OCI-LY7 (cell line): Measurements from ENCODE around the gene TIGIT. TPM values are rescaled to one million over a fixed set of nuclear protein-coding genes. Genes with fewer than 3 reads are reported as not detected.

Experiments
- BruUV-seq: library from RNA; stranded (reverse); fragments of 400-500 nt; replicated peaks from 2 replicates; lab custom pipeline; 2021; lab: Mats Ljungman, UMichigan
- CTCF ChIA-PET: fragments of 300-600 bp; sonication (Branson Sonifier 250); formaldehyde crosslinking; loops from one replicate; lab custom pipeline; 2022; ENCODE audit warnings: antibody characterized with exemption; ENCODE audit not compliant: unreplicated experiment; lab: Charles Lee
- POLR2A ChIA-PET: fragments of 300-600 bp; sonication (Branson Sonifier 250); formaldehyde crosslinking; loops from one replicate; lab custom pipeline; 2022; ENCODE audit warnings: antibody characterized with exemption; lab: Charles Lee
- DNase-seq: peaks from one replicate; pipeline ENCODE4 v3.0.0-alpha.2; 2015; ENCODE audit warnings: low spot score
- H2AFZ ChIP-seq: fragments of 200-600 bp; sonication (generic), shearing (Covaris generic); 2 replicates; pipeline ENCODE4 v1.6.1; 2014; ENCODE audit warnings: mild to moderate bottlenecking, antibody characterized with exemption, low read length, moderate library complexity
- H3K27ac ChIP-seq: fragments of 200-600 bp; sonication (generic); 2 replicates; pipeline ENCODE4 v1.5.1; 2014; ENCODE audit warnings: mixed run types, low read depth, mild to moderate bottlenecking, moderate library complexity, low read length, inconsistent platforms; ENCODE audit not compliant: poor library complexity, severe bottlenecking
- H3K36me3 ChIP-seq: fragments of 200-600 bp; sonication (generic); 2 replicates; pipeline ENCODE4 v1.6.1; 2014; ENCODE audit warnings: mild to moderate bottlenecking, antibody characterized with exemption, low read length, moderate library complexity, mixed read lengths; ENCODE audit not compliant: insufficient read depth
- H3K4me1 ChIP-seq: fragments of 200-600 bp; sonication (generic); 2 replicates; pipeline ENCODE4 v1.5.1; 2014; ENCODE audit warnings: mild to moderate bottlenecking, low read length; ENCODE audit not compliant: insufficient read depth, poor library complexity, severe bottlenecking
- H3K4me2 ChIP-seq: fragments of 200-600 bp; sonication (generic); 2 replicates; pipeline ENCODE4 v1.6.1; 2014; ENCODE audit warnings: mild to moderate bottlenecking, low read length
- H3K4me3 ChIP-seq: fragments of 200-600 bp; sonication (generic); 2 replicates; pipeline ENCODE4 v1.5.1; 2014; ENCODE audit warnings: mild to moderate bottlenecking, low read depth, low read length; ENCODE audit not compliant: poor library complexity, severe bottlenecking
- H3K79me2 ChIP-seq: fragments of 200-600 bp; sonication (generic); 2 replicates; pipeline ENCODE4 v1.6.1; 2016; ENCODE audit warnings: low read depth, mild to moderate bottlenecking, low read length, moderate library complexity, mixed read lengths; ENCODE audit not compliant: insufficient read depth
- H3K9me2 ChIP-seq: fragments of 200-600 bp; sonication (generic); 2 replicates; pipeline ENCODE4 v1.6.1; 2016; ENCODE audit warnings: mild to moderate bottlenecking, low read length, mixed read lengths; ENCODE audit not compliant: insufficient read depth
- H3K9me3 ChIP-seq: fragments of 200-600 bp; sonication (generic); 2 replicates; pipeline ENCODE4 v1.6.1; 2014; ENCODE audit warnings: mild to moderate bottlenecking, mixed run types, low read length, mixed read lengths
- H4K20me1 ChIP-seq: fragments of 200-600 bp; sonication (generic); 2 replicates; pipeline ENCODE4 v1.6.1; 2014; ENCODE audit warnings: mild to moderate bottlenecking, antibody characterized with exemption, low read length, moderate library complexity, mixed read lengths; ENCODE audit not compliant: insufficient read depth
- EZH2phosphoT487 ChIP-seq: fragments of 200-600 bp; sonication (generic); IDR thresholded peaks from 2 replicates; pipeline ENCODE4 v1.6.1; 2018; ENCODE audit warnings: low read depth, borderline replicate concordance, mild to moderate bottlenecking, mixed run types, antibody characterized with exemption, low read length, moderate library complexity, mixed read lengths
- intact Hi-C: fragments of 100-400 bp; cut with micrococcal nuclease; formaldehyde crosslinking; loops from one replicate; pipeline ENCODE4 v1.10.0; 2022; ENCODE audit not compliant: unreplicated experiment
- total RNA-seq, 2 experiments: library from RNA; depleted of rRNA in 1 of 2; stranded (reverse); fragments of >200 nt in 1 of 2; shearing (Covaris generic) in 1 of 2; gene quantifications; 2 replicates each; pipeline ENCODE4 v1.2.3, GENCODE V29; 2014 to 2022
- TF ChIP-seq, protein P1 (sequence below): fragments of 200-600 bp; sonication (generic); conservative IDR thresholded peaks from 2 replicates; pipeline ENCODE4 v1.5.1; 2014; ENCODE audit warnings: mild to moderate bottlenecking, antibody characterized with exemption, low read length, moderate library complexity, mixed read lengths

TIGIT gene
- total RNA-seq, 2 experiments from 2014 or later, result 0.35 to 2.3 TPM

GRCh38 chr3:114290911-114291901 lies 2.6 kb upstream of the TIGIT start:
- POLR2A ChIA-PET, result interaction anchor here (0.6 to 1.6 kb wide), 3 partner anchors 20 to 520 kb away, joined by 3 to 7 read pairs (median 4); no protein-coding TSS in a partner anchor
- H3K9me3 ChIP-seq, result no peaks in the 10 kb centered on the region
- peaks cover 8% of the 10 kb centered on the region for H3K4me1 ChIP-seq
- H2AFZ ChIP-seq, result peak overlapping the region; percentile 89
- H3K9me2 ChIP-seq, result no peaks in the 10 kb centered on the region
- CTCF ChIA-PET, result interaction anchor here (0.6 to 1.1 kb wide), 4 partner anchors 16 to 162 kb away, joined by 3 read pairs; no protein-coding TSS in a partner anchor
- H3K27ac ChIP-seq, result no peak overlapping the region
- peak overlapping the region; percentile 43; the same call in 1 of the 2 replicates for H3K4me2 ChIP-seq
- no peaks in the 10 kb centered on the region for H3K79me2 ChIP-seq
- intact Hi-C loops, result loop anchor here (1.0 to 10.0 kb wide), 6 partner anchors 42 to 446 kb away; no protein-coding TSS in a partner anchor
- H3K4me3 ChIP-seq, result no peak overlapping the region
- DNase-seq, result peak; percentile 84
- BruUV-seq, result no TSS peak
- no peaks in the 10 kb centered on the region for H4K20me1 ChIP-seq
- TF ChIP-seq, protein P1, sequence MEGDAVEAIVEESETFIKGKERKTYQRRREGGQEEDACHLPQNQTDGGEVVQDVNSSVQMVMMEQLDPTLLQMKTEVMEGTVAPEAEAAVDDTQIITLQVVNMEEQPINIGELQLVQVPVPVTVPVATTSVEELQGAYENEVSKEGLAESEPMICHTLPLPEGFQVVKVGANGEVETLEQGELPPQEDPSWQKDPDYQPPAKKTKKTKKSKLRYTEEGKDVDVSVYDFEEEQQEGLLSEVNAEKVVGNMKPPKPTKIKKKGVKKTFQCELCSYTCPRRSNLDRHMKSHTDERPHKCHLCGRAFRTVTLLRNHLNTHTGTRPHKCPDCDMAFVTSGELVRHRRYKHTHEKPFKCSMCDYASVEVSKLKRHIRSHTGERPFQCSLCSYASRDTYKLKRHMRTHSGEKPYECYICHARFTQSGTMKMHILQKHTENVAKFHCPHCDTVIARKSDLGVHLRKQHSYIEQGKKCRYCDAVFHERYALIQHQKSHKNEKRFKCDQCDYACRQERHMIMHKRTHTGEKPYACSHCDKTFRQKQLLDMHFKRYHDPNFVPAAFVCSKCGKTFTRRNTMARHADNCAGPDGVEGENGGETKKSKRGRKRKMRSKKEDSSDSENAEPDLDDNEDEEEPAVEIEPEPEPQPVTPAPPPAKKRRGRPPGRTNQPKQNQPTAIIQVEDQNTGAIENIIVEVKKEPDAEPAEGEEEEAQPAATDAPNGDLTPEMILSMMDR, result peak; percentile 92
- TF ChIP-seq EZH2phosphoT487, result no peak
- H3K36me3 ChIP-seq, result no peaks in the 10 kb centered on the region

DNA sequence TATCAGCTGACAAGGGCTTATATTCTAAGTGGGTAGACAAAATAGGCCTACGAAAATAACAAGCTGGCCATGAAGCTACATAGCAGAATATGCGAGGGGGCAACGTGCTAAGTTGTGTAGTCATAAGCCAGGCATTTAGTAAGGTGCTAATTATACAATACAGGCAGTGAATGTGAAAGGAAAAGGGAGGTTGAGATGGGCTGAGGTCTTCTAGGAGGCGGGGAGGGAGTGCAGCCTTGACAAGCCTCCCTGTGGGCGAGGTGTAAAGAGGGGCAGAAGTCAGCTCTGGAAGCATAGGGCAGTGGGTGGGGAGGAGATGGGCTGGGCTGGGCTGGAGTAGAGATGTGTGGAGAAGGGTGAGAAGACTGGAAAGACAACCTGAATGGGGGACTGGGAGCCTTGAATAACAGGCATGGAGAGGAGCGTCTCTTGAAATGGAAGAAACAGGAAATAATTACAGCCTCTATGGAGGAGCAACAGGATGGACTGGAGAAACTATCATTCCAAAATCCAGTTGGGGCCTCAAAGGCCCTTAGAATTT lies 1.2 kb downstream of the TIGIT start:
- Histone ChIP-seq H3K27ac (no peak overlapping the region), H3K36me3 (no peaks in the 10 kb centered on the region), H4K20me1 (no peaks in the 10 kb centered on the region), H3K4me3 (no peak overlapping the region), H3K9me3 (no peaks in the 10 kb centered on the region), H2AFZ (no peak overlapping the region), H3K4me1 (peaks cover 8% of the 10 kb centered on the region), H3K79me2 (no peaks in the 10 kb centered on the region), H3K4me2 (no peak overlapping the region), H3K9me2 (no peaks in the 10 kb centered on the region)
- BruUV-seq, result no TSS peak
- TF ChIP-seq, protein P1, result no peak
- no peak for TF ChIP-seq EZH2phosphoT487
- intact Hi-C loops, result loop anchor here (10.0 kb wide), 1 partner anchor 450 kb away; no protein-coding TSS in a partner anchor
- CTCF ChIA-PET, result no interaction called here
- DNase-seq, result no peak
- POLR2A ChIA-PET, result no interaction called here
